Amniotic stem cell (primary cell): ENCODE measurements around the gene NOL9.

ENCODE experiments used
- DNase-seq: peaks from one replicate; lab custom pipeline; 2025; lab: John Stamatoyannopoulos, UW

The NOL9 gene

DNA sequence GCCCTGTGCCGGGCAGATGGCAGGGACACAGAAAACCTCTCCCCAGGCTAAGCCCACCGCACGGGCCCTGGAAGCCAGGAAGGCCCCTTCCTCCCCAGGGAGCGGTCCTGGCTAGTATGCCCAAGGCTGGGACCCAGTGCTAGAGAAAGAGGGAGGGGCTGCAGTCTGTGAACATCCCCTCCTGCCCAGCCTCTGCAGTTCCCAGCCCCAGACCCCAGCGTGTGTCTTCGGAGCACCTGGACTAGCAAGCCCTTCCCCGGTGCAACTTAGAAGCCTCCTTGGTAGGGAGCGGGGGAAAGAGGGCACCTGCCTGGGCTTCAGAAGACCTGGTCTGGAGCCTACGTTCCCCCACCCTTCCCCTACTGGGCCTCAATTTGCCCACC lies 64.9 kb downstream of the NOL9 start:
- no peak for DNase-seq

DNA sequence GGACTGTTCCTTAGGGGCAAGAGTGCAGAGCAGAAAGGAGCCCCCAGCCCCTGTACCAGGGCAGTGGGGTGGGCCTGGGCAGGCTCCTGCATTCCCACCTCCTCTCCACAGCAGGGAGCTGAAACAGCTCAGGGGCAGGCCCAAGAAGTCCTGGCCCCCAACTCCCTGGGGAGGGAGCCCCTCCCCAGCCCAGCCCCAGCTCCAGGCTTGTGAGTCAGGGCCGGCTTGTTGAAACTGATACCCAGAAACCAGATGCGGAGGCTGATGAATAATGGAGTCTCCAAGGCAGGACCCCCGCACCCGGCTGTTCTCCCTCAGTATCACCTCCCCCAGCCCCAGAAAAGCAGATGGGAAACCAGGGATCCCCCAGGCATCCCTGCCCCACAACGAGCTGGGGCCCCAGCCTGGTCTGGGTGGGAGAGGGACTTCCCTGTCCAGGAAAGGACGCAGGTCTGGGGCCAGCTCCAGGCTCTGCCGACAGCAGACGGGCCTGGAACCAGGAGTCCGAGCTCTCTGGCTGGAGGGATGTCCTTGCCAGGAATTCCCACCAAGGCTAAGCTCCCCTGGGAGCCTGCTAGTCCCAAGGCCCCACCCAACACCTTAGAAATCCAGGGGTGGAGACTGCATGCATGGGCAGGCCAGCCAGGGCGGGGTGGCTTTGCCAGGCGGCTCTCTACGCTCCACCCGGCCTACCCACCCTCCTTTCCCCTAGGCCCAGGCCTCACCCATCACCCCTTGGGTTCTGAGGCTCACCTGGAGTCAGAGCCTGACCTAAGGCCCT lies 65.5 kb downstream of the NOL9 start:
- no peak for DNase-seq

DNA sequence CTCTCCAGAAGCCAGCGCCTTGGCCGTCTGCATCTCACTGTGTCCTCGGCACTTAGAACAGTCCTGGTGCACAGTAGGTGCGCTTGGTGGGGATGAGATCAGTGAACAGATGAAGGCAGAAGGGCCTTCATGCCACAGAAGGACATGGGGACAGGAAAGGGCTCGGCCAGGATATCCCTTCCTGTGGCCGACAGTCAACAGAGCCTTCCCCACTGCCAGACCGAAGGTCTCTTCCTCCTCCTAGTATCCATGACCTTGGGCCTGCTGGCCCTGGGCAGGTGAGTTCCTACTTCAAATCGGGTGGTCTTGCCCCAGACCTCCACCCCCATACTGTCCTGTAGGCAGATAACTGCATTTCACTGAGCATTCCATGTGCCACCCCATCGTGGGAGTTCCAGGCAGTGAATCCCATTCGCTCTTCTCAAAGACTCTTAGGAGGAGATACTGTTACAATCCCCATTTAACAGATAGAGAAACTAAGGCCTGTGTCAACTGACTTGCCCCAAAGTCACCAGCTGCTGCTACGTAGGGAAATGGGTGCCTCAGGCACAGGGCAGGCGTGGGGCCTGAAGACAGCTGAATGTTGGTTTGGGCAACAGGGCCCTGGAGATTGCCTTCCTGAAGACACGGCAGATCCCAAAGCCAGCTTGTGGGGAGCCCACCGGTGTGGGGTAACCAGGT lies 66.4 kb downstream of the NOL9 start:
- DNase-seq = no peak

DNA sequence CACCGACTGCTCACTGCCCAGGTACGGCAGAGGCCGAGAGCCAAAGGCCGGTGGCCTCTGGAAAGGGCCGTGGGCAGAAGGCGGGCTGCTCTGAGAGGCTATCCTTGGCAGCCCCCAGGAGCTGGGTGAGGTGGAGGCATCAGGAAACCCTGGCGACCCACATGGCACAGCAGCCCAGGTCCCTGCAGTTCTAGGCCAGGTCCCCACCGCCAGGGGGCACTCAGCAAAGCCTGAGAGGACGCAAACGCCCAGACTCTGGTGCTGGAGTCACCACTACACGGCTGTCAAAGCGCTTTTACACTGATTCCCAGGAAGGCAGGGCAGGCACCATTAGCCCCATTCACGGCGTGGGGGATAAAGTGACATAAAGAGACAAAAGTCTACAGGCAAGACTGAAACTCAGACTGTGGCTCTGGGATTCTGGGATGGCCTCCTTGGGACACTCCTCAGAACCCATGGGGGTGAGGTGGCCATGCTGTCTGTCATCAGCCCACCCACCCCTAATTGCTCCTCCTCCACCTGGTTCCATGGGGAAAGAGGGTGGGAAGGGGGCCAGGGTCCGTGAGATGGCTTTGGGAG lies 67.8 kb downstream of the NOL9 start:
- DNase-seq = peak; percentile 86

DNA sequence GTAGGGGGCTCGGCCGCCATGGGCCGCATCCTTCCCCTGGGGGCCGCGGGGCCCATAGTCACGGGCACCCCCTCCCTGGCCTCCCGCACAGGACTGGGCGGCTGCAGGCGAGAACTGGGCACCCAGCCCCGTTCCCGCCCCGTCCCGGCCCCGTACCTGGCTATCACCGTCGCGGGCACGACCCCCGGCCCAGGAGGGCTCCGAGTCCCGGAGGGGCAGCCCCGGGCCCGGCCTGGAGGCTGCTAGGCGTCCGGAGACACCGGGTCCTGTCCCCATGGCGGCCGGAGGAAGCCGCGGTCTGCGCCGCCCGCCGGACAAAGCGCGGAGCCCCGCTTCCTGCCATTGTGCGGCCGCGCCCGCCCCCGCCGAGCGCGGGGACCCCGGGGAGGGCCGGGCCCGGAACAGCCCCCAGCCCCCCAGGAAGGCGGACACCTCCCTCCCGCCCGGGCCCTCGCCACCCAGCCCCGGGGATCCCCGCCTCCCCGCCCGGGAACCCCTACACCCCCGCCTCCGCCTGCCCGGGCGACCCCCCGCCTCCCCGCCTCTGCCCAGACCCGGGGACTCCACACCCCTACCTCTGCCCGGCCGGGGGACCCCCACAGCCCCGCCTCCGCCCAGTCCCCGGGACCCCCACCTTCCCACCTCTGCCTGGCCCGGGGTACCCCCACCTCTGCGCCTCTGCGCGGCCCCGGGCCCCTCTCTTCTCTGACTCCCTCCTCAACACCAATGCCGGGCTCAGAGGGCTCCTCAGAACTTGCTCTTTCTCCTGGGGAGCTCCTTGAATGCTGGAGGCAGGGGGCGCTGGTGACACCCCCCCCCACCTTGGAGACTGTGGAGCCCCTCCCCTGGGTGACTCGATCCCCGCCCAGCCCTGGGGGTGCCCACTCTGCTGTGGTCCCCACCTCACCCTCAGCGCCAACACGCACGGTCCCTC lies 68.9 kb downstream of the NOL9 start:
- DNase-seq = no peak

GRCh38 chr1:6484826-6485167 lies 69.5 kb downstream of the NOL9 start:
- no peak for DNase-seq

- DNase-seq = no peak
These were observed 70.6 kb downstream of the NOL9 start for GRCh38 chr1:6483761-6484117.

DNA sequence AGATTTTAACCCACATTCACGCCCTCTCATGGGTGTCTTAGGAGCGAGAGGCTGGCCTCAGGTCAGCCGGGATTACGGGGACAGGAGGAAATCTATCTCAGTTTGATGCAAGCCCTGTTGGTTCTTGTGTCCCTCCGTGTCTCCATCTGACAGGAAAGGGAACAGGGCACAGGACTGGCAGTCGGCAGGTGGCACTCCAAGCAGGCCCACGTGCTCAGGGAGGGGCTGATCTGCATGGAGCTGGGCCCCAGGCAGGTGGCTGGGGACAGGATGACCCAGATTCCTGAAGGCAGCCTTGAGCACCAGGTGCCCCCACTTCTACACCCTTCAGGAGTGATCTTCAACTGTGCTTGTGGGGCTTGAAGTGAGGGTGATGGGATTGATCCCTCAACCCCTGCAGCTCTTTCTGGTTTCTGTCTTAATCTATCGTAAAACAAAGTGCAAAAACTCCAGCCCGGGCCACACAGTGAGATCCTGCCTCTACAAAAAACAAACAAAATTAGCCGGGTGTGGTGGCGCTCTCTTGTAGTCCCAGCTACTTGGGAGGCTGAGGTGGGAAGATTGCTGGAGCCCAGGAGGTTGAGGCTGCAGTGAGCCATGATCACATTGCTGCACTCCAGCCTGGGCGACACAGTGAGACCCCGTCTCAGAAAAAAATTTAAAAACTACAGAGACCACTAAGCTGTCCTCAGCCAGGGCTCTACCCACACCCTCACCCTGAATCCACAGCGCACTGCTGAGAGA lies 71.1 kb downstream of the NOL9 start:
- no peak for DNase-seq

- no peak for DNase-seq
These were observed 72.5 kb downstream of the NOL9 start for GRCh38 chr1:6481820-6482219.

- no peak for DNase-seq
These were observed 77.1 kb downstream of the NOL9 start for GRCh38 chr1:6477039-6477820.

DNA sequence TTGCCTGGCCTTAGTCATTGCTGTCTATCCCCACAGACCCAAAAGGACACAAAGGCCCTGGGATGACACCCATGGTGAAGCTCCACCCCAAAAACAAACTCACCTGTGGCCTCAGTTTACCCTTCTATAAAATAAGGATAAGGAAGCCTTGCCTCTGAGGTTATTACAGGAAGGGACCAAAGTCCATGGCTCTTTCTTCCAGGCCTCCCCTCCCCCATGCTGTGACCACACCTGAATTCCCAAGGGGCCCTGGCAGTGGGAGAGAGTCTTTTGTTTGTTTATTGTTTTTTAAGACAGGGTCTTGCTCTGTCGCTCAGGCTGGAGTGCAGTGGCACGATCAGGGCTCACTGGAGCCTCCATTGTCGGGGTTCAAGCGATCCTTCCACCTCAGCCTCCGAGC lies 77.8 kb downstream of the NOL9 start:
- no peak for DNase-seq

GRCh38 chr1:6475381-6476133 lies 78.8 kb downstream of the NOL9 start:
- DNase-seq = no peak

- no peak for DNase-seq
These were observed 79.5 kb downstream of the NOL9 start for GRCh38 chr1:6474815-6475282.

GRCh38 chr1:6473974-6474814 lies 80.1 kb downstream of the NOL9 start:
- DNase-seq = no peak

DNA sequence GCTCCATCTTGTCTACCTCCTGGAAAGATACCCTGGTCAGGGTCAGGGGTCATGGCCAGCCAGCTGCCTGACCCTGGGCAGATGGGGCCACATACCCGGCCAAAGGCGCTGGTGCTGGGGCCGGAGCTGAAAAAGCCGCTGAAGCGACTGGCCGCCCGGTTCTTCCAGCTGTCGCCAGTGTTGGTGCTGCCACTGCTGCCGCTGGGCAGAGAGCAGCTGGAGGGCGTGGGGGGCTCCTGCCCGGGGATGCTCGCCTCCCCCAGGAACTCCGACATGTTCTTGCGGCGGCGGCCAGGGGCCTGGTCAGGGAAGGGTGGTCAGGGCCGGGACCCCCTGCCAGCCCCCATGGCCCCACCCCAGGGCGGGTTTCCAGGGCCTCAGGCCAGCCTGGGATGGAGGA lies 81.2 kb downstream of the NOL9 start:
- DNase-seq = no peak

- DNase-seq = no peak
These were observed 81.9 kb downstream of the NOL9 start for GRCh38 chr1:6472391-6472790.

GRCh38 chr1:6471970-6472368 lies 82.3 kb downstream of the NOL9 start:
- DNase-seq = no peak
